Transverse colon (tissue), 4 donors: ENCODE data around the gene SMYD2. TPM values are rescaled to one million over a fixed set of nuclear protein-coding genes. Genes with fewer than 3 reads are reported as not detected.

ENCODE experiments used
- DNase-seq: peaks from one replicate; pipeline ENCODE4 v3.0.0-alpha.2; 2019
- H3K27ac ChIP-seq, 4 donors: fragments of 200-600 bp; sonication (generic); 2 replicates each; pipeline ENCODE4 v1.5.1; 2016 to 2018; ENCODE audit warnings: inconsistent platforms in 4 of 4
- H3K27me3 ChIP-seq: fragments of 200-600 bp; sonication (generic); 2 replicates; pipeline ENCODE4 v1.5.1; 2017; ENCODE audit warnings: inconsistent platforms
- H3K36me3 ChIP-seq, 4 donors: fragments of 200-600 bp; sonication (generic); 2 replicates each; pipeline ENCODE4 v1.5.1; 2017 to 2019; ENCODE audit warnings: inconsistent platforms in 4 of 4
- H3K4me1 ChIP-seq, 4 donors: fragments of 200-600 bp; sonication (generic); 2 replicates each; pipeline ENCODE4 v1.5.1; 2017 to 2020; ENCODE audit warnings: inconsistent platforms in 4 of 4
- H3K4me3 ChIP-seq, 4 donors: fragments of 200-600 bp; sonication (generic); 1 replicate in 1 of 4; 2 replicates in 3 of 4; pipeline versions ENCODE4 v1.5.1 to v1.6.1; 2017 to 2019; ENCODE audit warnings: inconsistent platforms in 4 of 4
- H3K9me3 ChIP-seq, 2 donors: fragments of 200-600 bp; sonication (generic); 2 replicates each; pipeline ENCODE4 v1.5.1; 2017 to 2019; ENCODE audit warnings: inconsistent platforms in 2 of 2
- EP300 ChIP-seq: sonication (generic); formaldehyde crosslinking; IDR thresholded peaks from one replicate; pipeline ENCODE4 v1.6.1; 2017; ENCODE audit warnings: antibody characterized with exemption, low read depth
- POLR2A ChIP-seq: fragments of 450-650 bp; IDR thresholded peaks from one replicate; pipeline ENCODE4 v1.6.1; 2016; ENCODE audit warnings: antibody characterized with exemption, mild to moderate bottlenecking, moderate library complexity
- POLR2AphosphoS5 ChIP-seq, 3 donors: sonication (generic); formaldehyde crosslinking; IDR thresholded peaks; one replicate each; pipeline ENCODE4 v1.6.1; 2016; ENCODE audit warnings: antibody characterized with exemption in 3 of 3
- WGBS, 2 donors: methylation state at CpG; one replicate each; pipeline ENCODE4 v1.1.5; 2018; ENCODE audit warnings: low coverage in 1 of 2; 5-methylcytosine and 5-hydroxymethylcytosine counted together
- in situ Hi-C, 4 donors: fragments of 200-750 bp; cut with MboI; loops; one replicate each; pipeline versions ENCODE4 v1.15.0 to v1.15.1; 2017; ENCODE audit warnings: low sequenced_read_pairs in 3 of 4, low pct_ligation_motif_present in 1 of 4, low pct_unique_long_range_greater_than_20kb in 1 of 4
- intact Hi-C: fragments of 100-400 bp; cut with DNase I; formaldehyde crosslinking; loops from one replicate; pipeline ENCODE4 v1.15.1; 2023; ENCODE audit warnings: low total_unique reads
- total RNA-seq, 4 donors: library from RNA; depleted of rRNA; stranded (reverse); fragments of >200 nt; gene quantifications; one replicate each; pipeline ENCODE4 v1.1.0, GENCODE V29; 2016
- TF ChIP-seq, protein P1 (sequence below), 5 experiments: fragments of 200-600 bp in 3 of 5; fragments of 450-650 bp in 2 of 5; sonication (generic) in 3 of 5; IDR thresholded peaks; 1 replicate in 2 of 5; 2 replicates in 3 of 5; pipeline ENCODE4 v1.5.1; 2016 to 2017; ENCODE audit warnings: antibody characterized with exemption in 5 of 5, inconsistent platforms in 3 of 5, mild to moderate bottlenecking in 2 of 5, moderate library complexity in 1 of 5

SMYD2 gene
- total RNA-seq, 4 donors from 2014 or later: 8.6 to 21.8 (median 20.9) TPM

DNA sequence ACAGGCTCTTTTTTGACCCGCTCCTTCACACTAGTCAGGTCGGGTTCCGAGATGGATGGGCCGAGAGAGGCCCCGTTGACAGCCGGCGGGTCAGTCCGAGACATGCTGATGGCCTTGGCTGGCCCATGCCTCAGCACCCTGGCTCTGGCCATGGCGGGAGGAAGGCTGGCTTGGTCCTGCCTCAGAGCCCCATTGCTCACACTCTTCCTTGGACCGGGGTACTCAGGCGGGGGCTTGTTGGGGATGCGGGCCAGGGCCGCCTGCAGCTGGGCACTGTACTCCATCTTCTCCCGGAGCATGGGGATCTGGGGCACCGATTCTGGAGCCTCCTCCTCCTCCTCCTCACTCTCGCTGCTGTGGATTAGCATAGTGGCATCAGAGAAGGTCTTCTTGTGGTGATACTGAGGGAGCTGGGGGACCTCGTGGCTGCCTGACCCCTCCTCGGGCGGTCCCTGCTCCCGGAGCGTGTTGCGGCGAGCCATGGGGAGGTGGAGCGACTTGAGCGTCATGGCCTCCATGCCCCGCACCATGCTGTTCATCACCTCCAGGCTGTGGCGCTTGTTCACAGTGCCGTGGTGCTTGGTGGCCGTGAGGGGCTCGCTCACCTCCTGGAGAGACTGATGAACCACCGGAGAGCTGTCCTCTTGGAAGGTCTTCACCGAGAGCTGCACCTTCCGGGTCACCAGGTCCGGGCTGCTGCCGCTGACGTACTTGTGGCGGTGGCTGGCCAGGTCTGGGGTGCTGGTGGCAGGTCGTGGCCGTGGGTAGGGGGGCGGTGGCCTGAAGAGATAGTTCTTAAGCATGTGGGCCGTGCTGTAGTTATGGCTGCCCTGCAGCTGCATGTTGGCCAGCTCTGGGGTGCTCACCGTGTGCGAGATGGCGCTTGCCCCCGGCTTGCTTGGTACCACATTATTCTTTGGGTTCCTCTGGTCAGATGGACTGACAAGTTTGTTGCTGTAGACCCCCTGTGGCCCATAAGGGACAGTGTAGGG lies 102.7 kb downstream of the SMYD2 start:
- 93 to 100% methylated on average over 1 to 40 of the region's 45 CpGs for WGBS, 2 donors
- no peak for DNase-seq
- Histone ChIP-seq H3K36me3 (no peaks in the 10 kb centered on the region), H3K9me3 (no peaks in the 10 kb centered on the region), H3K4me3 (no peak overlapping the region), H3K27ac (no peak overlapping the region), H3K4me1 (no peaks in the 10 kb centered on the region), H3K27me3 (no peaks in the 10 kb centered on the region)
- intact Hi-C loops (no loop called here), in situ Hi-C loops (no loop called here)
- TF ChIP-seq EP300 (no peak), POLR2AphosphoS5 (IDR thresholded peaks at IDR 0.05) (no peak), POLR2A (no peak)
- TF ChIP-seq, protein P1, sequence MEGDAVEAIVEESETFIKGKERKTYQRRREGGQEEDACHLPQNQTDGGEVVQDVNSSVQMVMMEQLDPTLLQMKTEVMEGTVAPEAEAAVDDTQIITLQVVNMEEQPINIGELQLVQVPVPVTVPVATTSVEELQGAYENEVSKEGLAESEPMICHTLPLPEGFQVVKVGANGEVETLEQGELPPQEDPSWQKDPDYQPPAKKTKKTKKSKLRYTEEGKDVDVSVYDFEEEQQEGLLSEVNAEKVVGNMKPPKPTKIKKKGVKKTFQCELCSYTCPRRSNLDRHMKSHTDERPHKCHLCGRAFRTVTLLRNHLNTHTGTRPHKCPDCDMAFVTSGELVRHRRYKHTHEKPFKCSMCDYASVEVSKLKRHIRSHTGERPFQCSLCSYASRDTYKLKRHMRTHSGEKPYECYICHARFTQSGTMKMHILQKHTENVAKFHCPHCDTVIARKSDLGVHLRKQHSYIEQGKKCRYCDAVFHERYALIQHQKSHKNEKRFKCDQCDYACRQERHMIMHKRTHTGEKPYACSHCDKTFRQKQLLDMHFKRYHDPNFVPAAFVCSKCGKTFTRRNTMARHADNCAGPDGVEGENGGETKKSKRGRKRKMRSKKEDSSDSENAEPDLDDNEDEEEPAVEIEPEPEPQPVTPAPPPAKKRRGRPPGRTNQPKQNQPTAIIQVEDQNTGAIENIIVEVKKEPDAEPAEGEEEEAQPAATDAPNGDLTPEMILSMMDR (IDR thresholded peaks at IDR 0.05): no peak

DNA sequence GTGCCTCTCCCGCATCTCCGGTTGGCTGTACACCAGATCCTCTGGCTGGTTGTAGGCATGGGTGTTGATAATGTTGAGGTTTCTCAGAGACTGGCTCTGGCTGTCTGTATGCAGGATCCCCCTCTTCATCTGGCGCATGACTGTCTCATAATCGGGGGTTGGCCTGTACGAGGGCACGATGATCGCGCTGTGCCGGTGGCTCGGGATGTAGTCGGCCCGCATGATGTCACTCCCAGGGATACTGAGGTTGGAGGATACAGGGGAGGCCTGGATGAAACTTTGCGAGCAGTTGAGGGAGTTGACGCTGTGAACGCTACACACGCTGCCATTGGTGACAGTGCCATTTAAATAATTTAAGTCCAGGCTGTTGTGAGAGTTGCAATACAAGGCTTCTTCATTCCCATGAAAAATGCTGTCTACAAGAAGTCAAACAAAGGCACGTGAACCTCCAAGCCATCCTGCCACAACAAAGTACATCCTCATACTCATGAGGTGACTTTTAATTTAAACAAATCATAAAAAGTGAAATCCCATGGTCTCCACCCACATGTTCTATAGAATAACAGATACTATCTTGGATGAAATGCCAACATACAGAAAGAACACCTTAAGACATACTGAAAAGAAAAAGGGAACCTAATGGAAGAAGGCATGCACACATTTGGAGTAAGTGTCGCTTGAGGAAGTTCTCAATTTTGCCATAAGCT lies 103.6 kb downstream of the SMYD2 start:
- Histone ChIP-seq H3K9me3 (no peaks in the 10 kb centered on the region), H3K27me3 (no peaks in the 10 kb centered on the region), H3K4me1 (no peaks in the 10 kb centered on the region), H3K36me3 (no peaks in the 10 kb centered on the region), H3K4me3 (no peak overlapping the region), H3K27ac (no peak overlapping the region)
- no peak for DNase-seq
- WGBS, 2 donors: 69 to 93% methylated on average over 2 to 15 of the region's 18 CpGs
- TF ChIP-seq, protein P1 (IDR thresholded peaks at IDR 0.05): no peak
- TF ChIP-seq POLR2A (no peak), POLR2AphosphoS5 (IDR thresholded peaks at IDR 0.05) (no peak), EP300 (no peak)
- intact Hi-C loops (no loop called here), in situ Hi-C loops (no loop called here)

DNA sequence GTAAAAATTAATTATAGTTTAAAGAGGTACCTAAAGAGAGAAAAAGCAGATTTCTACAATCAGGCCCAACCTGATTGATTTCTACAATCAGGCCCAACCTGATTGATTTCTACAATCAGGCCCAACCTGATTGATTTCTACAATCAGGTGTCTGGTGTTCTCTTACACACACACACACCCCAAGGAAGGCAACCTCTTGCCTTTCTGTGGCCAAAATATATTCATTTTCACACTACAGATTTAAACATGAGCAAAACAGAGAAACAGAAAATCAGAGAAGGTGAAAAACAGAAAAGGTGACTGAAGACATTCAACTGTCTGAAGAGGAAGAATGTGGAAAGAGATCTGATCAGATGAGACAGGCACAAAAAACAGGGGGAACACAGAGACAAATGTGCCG lies 104.5 kb downstream of the SMYD2 start:
- H3K36me3 ChIP-seq: no peaks in the 10 kb centered on the region
- no peak for DNase-seq
- TF ChIP-seq EP300: no peak
- no peak for TF ChIP-seq POLR2A
- TF ChIP-seq POLR2AphosphoS5 (IDR thresholded peaks at IDR 0.05): no peak
- TF ChIP-seq, protein P1 (IDR thresholded peaks at IDR 0.05): no peak
- no peak overlapping the region for H3K4me3 ChIP-seq
- no peaks in the 10 kb centered on the region for H3K27me3 ChIP-seq
- no peaks in the 10 kb centered on the region for H3K4me1 ChIP-seq
- in situ Hi-C loops: no loop called here
- H3K27ac ChIP-seq: no peak overlapping the region
- H3K9me3 ChIP-seq: no peaks in the 10 kb centered on the region
- intact Hi-C loops: no loop called here
- WGBS, 2 donors: 91 to 100% methylated on average over 1 of the region's 1 CpG

DNA sequence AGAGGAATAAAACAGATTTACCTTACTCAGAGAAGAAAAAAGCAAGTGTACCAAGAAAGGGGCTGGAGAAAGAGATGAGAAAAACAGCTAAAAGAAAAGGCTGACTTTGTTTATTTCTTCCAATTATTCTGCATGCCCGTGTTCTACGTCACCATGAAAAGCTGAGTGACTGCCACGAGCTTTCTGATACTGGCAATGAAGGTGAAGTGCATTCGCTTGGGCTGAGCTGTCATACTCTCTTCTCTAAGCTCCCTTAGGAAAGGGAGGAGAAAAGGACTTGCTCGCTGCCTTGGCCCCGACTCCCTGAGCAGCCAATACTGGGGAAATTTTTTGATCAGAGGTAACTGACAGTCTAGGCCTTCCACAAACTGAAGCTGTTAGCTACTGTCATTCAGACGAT lies 105.4 kb downstream of the SMYD2 start:
- Histone ChIP-seq H3K27ac (no peak overlapping the region), H3K4me3 (no peak overlapping the region), H3K9me3 (no peaks in the 10 kb centered on the region), H3K36me3 (no peaks in the 10 kb centered on the region), H3K27me3 (no peaks in the 10 kb centered on the region), H3K4me1 (no peaks in the 10 kb centered on the region)
- in situ Hi-C loops: no loop called here
- intact Hi-C loops: no loop called here
- no peak for DNase-seq
- WGBS, 2 donors: 88 to 90% methylated on average over 7 of the region's 7 CpGs
- TF ChIP-seq, protein P1 (IDR thresholded peaks at IDR 0.05): no peak
- no peak for TF ChIP-seq POLR2A
- TF ChIP-seq POLR2AphosphoS5 (IDR thresholded peaks at IDR 0.05): no peak
